GM18507 (cell line): Measurements from ENCODE around the gene NUTM2B.
"Not testable (repeated sequence)": the region's sequence is repeated elsewhere in the genome, so short reads cannot be mapped to it uniquely, and the experiment has no call there.

ENCODE experiments used
- DNase-seq: peaks from one replicate; pipeline ENCODE4 v3.0.0; 2011; ENCODE audit warnings: low read depth; ENCODE audit not compliant: insufficient read length; ENCODE audit errors: extremely low spot score
- FAIRE-seq: peaks from 2 replicates; lab custom pipeline; 2011; peaks lifted over from hg19 to GRCh38; lab: Jason Lieb, UNC

NUTM2B gene

GRCh38 chr10:79716917-79717579 is 14.0 kb downstream of the NUTM2B start:
- FAIRE-seq, DNase-seq: not testable (repeated sequence)

GRCh38 chr10:79720000-79720399 is 17.0 kb downstream of the NUTM2B start:
- not testable (repeated sequence) for DNase-seq, FAIRE-seq

- DNase-seq, FAIRE-seq: not testable (repeated sequence)
These were observed 23.6 kb downstream of the NUTM2B start for GRCh38 chr10:79726620-79727019.

GRCh38 chr10:79744844-79745243 is 41.8 kb downstream of the NUTM2B start:
- not testable (repeated sequence) for DNase-seq, FAIRE-seq

- DNase-seq, FAIRE-seq: not testable (repeated sequence)
These were observed 45.5 kb downstream of the NUTM2B start for GRCh38 chr10:79748510-79748909.

- not testable (repeated sequence) for DNase-seq, FAIRE-seq
These were observed 50.6 kb downstream of the NUTM2B start for GRCh38 chr10:79753601-79754000.

GRCh38 chr10:79758297-79758993 is 55.4 kb downstream of the NUTM2B start:
- not testable (repeated sequence) for DNase-seq, FAIRE-seq
